Right hindlimb (tissue), 1 donor: Measurements from ENCODE around the gene WDR91.
A peak's percentile ranks its signal among the peaks of the same experiment; 100 is the strongest.

ENCODE experiments used
- DNase-seq: peaks from one replicate; pipeline ENCODE4 v3.0.0-alpha.2; 2018

Gene WDR91

DNA sequence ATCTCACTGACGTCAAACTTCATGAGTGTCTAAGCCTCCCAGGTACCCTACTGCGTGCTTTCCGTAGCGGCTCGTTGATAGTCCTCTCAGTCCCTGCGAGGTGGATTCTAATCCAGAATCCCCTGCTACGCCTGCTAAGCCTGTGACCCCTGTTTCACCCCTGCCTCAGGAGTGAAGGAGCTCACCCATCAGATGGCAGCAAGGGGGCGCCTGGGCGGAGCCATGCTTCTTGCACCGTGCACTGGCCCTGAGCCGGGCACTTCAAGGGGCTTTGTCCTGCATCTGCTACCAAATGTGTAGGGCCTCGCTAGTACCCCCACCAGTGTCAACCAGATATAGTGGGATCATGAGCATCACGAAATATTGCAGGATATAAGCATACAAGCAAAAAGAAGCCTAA lies 21.4 kb upstream of the WDR91 start:
- no peak for DNase-seq

DNA sequence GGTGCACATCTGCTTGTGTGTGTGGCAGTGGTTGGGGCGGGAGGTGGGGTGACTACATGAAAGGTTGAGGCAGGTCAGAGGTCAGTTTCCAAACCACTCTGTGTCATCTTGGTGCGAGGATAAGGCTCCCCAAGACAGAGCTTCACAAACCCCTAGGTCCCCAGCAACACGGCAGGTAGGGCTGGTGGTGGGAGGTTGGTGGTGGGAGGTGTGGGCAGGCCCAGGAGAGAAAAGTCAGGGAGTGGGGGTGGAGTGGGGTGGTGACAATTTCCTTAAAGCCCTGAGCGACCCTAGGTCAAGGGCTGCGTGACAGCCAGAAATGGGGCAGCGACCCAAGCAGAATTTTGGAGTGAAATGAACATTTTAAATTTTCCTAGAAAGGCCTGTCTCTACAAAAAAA lies 20.8 kb upstream of the WDR91 start:
- no peak for DNase-seq

DNA sequence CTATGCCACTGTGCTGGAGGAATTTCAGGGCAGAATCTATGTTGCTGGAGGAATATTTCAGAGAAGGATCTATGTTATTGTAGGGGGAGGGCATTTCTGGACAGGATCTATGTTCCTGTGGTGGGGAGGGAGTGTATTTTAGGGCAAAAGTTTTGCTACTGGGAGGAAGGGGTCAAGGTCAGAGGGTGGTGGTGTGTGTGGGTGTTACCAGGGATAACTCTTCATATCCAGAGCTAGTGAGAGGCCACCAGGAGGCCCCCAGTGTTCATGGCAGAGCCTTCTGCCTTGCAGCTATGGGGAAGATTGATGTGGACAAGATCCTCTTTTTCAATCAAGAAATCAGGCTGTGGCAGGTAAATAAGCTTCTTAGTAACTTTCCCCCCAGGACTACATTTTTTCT lies 20.4 kb upstream of the WDR91 start:
- DNase-seq = no peak

DNA sequence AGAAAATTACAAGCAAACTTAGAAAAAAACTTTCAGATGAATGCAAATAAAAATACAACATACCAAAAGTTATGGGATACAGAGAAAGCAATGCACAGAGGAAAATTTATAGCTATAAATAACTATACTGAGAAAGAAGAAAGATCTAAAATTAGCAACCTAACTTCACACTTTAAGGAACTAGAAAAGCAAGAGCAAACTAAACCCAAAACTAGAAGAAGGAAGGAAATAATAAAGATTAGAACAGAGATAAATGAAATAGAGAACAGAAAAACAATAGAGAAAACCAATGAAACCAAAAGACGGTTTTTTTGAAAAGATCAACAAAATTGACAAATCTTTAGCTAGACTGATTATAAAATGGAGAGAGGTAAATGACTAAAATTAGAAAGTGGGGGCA lies 12.7 kb upstream of the WDR91 start:
- DNase-seq = no peak

DNA sequence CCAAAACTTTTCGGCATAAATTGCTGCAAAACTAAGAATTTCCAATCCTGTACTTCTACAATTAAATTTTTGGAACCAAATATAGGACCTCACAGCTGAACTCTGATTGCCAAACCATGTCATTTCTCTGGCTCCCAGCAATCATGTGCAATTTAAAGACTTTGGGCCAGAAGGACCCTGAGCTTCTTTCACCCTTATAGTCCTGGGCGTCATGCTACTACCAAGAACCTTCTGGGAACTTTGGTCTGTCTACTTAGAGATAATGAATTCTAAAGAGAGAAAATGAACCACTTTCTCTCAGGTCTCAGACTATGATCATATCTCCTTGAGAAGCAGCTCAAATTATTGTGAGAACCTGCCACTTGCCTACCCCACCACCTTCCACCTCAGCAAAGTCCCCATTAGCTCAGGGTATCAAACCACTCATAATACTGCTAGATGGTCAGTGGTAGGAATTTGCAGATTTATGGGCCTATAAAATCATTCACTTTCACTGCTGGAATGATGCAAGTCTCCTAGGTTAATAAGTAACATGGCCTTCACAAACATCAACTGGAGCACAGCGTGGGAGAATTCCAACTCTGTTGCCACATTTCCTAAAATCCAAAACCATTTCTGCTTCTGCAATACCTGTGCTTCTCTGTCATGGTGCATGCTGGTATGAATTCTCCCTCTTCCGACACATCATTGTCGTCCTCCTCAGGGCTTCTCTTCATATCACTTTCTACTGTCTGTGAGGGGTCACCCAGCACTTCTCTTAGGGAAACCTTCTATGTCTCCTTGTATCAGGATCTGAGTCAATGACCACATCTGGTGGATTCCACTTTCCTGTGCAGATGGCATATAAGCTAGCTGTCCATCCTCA lies 6.6 kb upstream of the WDR91 start:
- DNase-seq = no peak

DNA sequence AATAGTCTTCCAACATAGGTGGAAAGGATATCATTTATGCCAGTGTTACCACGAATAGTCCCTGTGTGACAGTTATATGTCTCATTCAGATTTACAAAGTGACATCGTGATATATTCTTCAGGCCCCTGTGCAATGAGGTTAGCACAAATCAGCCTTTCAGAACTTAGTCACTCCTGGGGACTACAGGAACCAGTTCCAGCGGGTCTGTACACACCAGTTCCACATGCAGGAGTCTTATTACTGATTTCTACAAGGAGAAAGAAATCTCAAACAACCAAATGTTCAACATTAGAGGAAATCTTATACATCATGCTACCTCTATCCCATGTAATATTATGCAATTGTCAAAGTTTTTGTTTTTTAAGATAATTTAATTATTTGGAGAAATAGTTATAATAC lies 4.4 kb upstream of the WDR91 start:
- no peak for DNase-seq

DNA sequence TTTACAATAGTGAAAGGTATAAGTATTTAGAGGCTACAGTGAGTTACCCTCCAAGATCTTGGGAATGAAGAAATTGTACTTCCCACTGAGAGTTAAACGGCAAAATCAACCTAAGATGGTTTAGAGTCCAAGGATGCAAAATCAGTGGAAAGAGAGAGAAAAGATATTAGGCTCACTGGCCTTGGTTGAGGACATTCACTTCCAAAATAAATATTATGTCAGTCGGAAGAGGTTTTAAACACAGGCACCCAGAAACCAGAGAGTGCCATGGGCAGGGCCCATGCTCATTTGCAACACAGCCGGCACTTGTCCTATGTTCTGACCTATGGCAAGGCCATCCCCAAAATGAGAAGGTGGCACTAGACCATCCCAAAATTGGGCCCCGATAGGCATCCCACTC lies 3.9 kb upstream of the WDR91 start:
- DNase-seq = no peak

DNA sequence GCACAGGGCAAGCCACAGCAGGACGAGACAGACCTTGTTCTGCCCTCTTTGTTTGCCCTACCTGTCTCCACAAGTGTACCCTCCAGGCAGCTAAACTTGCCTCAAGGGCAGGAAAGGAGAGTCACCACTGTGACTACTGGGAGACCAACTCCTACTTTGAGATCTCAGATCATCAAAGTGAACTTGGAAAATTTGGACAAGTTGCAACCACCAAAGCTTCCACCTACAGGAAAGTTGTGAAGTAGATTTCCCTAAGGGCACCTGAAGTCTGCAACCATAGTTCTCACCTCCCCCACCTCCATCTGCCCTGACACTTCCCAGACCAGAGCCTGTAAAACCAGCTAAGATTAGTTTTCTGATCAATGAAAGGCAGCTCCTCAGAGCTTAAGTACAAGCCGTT lies 2.5 kb upstream of the WDR91 start:
- no peak for DNase-seq

DNA sequence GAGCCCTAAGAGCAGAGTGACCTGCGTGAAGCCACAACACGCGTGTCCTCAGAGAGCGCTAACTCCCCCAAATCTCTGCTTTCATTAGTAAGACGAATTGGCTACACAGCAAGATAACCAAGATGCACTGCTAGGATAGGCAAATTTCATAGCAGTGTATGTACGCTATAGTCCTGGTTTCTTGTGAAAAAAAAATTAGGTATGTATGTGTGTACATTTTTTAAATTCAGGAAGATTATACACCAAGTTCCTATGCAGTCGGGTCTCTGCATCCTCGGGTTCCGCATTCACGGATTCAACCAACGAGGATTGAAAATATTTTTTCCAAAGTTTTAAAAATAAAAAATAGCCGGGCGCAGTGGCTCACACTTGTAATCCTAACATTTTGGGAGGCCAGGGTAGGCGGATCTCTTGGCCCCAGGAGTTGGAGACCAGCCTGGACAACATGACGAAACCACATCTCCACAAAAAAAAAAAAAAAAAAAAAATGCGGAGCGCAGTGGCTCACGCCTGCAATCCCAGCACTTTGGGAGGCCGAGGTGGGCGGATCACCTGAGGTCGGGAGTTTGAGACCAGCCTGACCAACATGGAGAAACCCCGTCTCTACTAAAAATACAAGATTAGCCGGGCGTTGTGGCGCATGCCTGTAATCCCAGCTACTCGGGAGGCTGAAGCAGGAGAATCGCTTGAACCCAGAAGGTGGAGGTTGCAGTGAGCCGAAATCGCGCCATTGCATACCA lies 790 bp upstream of the WDR91 start:
- DNase-seq = peak; percentile 54

DNA sequence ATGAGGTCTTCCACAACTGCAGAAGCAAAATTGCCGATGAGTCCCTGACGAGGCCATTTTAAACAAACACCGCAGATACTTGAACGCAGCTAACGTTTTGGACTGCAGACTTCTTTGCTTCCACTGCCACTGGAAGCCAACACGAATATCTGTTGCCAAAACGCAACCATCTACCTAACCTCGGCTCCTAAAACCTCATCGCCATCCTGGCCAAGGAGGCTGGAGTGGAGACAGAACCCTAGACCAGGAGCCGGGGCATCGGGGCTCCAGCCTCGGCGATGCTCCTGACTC lies 493 bp downstream of the WDR91 start:
- no peak for DNase-seq

DNA sequence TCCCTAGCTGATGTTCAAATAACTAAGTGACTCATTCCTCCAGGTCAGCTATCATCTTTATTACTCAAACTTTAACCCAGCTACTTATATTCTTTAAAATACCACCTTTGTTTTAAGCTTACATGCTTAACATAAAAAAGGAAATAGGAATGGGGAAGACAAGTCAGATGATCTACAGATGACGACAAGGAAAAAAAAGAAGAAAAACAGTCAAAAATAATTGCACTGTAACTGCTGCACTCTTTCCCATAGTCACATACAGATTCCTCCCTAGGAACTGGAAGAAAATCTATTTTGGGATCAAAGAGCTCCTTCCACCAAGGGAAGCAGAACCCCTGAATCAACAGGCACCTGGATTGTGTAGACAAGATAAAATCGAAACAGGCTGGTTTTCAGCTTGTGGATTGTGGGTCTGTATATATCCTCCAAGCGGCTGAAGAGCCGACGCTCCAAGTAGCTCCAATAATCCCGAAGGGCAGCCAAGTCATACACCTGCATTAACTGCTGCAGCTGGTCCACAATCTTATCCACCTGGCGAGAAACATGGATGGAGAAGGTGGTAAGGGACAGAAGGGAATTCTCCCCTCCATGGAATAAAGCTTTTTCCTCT lies 2.0 kb downstream of the WDR91 start:
- DNase-seq = no peak

DNA sequence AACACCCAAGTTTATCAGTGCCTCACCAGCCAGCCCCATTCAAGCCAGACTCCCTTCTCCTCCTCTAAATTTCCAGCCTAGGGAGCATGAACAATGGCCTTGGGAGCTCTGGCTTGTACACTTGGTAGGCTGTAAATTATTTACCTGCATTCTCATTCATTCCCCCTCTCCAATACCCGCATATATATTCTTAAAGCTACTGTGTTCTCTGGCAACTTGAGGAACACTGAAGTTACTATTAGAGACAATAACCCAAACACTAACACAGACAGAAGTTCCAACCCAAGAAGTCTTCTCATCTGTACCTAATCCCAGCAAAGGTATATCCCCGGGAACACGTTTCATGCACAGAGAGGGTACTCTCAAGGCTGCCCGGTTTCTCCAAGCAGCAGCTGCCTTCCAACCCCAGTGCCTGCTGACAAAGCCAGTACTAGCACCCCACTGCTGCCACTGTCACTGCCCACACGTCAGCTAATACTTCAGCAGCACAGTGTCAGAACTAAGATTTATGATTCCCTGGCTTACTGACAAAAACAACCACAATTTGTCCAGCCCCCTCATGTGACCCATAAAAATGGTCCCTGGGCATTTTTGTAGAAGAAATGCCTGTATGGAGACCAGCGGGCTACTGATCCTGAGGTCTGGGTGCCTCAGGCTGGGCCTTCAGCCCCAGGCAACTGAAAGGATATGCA lies 3.1 kb downstream of the WDR91 start:
- DNase-seq = no peak

DNA sequence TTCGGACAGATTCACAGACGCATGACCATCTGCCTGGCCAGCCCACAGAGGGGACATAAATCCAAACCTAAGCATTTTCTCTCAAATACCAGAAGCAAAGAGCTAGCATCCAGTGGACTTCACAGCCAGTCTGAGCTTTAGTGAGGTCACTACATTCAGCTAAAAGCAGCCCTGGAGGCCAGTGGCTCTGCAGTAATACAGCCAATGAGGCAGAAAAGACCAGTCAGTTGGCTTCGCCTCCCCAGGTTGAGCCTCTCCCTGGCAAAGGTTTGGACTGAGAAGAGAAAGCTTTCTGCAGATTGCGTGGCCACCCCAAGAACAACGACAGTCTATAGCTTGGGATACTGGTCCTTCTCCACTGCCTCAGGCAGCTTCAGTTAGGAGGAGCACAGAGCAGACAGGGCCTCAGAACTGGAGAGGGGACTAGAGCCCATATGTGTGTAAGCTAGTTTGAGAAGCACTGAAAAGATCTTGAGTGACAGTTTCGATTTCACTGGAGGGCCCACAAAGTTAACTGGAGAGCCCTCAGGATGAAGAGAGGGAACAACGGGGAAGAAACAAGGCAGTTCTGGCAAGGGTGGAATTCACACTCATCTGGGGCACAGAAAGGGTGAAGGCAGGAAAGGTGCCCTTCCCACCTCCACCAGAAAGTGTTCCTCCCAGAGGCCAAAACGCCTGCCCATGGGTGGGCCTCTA lies 3.8 kb downstream of the WDR91 start:
- no peak for DNase-seq

DNA sequence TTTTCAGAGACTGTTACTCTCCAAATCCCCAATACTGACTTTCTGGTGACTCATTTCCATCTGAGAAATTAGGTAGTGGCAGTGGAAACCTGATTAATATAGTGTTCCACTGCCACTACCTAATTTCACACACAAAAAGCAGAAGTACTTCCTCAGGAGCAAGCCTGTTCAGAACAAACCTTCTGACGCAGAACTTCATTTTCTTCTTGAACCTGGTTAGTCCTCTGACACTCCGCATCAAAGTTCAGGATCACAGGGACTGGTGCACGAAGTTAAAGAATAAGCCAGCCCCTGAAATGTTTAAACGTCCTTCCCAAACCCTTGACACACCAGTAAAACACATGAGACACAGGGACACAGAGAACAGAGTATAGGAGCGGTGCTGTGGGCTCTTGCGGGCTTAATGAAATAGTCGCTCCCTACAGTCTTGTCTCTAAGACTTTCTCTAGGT lies 4.4 kb downstream of the WDR91 start:
- no peak for DNase-seq

DNA sequence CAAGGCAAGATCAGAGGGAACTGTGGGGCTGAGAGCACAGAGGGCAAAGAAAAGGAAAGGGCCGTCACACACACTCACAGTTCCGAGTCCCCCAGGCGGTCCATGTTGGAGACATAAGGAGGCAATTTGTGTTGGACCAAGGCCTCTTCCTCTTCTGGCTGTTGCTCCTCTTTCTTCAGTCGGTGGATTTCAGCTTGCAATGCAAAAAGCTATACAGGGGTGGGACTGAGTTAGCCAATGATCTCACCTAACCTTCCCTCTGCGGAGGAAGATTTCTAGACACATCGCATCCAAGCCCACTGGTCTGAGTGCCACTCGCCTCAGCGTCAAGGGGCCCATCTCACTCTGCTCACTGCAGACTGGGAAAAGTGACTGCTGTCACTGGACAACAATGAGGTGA lies 5.5 kb downstream of the WDR91 start:
- no peak for DNase-seq

DNA sequence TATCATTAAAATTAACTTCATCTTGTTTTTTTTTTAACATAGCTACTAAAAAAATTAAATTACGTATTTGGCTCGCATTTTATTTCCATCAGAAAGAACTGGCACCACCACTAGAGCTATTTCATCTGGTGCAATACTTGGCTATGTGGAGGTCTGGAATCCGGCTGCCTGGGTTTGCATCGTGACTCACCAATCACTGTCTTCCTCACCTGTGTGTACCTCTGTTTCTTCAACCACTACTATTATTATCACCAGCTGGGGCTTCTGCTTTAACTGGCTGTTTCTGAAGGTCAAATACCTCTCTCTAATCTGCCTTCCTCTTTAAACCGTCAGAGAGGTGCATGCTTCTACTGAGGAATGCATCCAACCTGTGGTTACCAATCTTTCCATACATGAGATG lies 6.5 kb downstream of the WDR91 start:
- no peak for DNase-seq

DNA sequence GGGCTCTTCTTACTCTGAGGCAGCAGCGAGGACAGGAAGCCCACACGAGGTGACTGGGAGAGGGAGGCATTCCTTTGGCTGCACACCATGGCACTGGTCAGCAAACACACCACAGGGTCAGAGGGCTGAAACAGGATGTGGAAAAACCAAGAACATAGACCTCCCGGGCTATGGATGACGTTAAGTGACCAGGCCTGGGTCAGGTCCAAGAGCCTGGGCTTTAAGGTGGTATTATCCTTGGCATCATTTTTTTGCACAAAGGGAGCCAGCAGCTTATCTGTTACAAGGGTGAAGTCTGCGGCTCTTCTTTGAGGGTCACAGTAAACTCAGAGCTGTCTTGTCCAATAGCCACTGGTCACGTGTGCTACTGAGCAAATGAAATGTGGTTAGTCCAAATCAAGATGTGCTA lies 7.0 kb downstream of the WDR91 start:
- DNase-seq = no peak

DNA sequence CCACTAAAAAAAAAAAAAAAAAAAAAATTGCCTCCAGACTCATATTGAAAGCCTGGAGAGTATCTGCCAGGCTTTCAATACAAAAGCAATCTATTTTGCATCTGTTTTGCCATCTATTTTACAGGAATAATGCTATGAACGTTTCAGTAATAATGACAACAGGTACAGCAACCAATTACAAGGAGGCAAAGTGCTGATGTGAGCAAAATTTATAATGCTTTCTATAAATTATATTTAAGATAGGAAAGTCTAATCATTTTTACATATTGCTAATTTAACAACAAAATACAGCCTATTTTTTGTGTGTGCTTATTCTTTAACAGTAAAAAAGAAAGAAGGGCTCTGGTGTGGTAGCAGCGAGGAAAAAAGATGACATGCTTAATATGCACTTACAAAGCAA lies 10.0 kb downstream of the WDR91 start:
- no peak for DNase-seq

DNA sequence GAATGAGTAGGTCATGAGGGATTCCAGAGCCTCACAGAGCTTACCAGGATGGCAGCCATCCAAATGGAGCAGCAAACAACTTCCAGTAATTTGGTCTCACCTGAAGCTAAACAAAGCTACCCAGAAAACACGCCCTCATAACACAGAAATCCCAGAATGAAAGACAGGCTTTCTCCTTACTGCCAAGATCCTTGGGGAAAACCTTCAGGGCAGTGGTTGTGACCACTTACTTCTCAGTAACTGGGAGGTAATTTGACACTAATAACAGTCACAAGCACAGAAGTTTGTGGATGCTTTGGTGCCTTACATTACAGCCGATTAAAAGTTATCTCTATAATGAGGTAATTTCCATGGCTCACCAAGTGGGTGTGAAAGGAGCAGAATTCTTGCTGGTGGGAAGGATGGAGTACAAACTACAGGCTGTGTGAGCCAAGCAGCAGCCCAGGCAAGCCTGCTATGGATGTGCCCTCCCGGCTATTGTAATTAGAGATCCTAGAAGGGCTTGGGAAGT lies 10.4 kb downstream of the WDR91 start:
- no peak for DNase-seq

DNA sequence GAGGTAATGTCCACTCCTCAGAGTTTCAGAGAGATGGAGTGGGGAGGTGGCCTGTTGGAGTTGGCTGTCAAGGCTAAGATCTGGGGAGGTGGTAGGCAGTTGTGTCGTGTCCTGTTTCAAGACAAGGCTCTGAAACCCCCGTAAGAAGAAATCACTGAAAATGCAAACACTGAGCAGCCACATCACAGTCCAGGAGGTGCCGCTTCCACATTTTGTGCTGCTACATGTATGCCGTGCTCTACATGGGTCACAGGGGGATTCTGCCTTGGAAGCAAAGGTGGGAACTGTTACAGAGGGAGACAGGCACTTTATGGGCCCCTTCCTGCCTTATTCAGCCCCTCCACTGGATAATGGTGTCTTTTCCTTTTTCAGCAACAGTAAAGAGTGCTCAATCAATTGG lies 11.9 kb downstream of the WDR91 start:
- no peak for DNase-seq

DNA sequence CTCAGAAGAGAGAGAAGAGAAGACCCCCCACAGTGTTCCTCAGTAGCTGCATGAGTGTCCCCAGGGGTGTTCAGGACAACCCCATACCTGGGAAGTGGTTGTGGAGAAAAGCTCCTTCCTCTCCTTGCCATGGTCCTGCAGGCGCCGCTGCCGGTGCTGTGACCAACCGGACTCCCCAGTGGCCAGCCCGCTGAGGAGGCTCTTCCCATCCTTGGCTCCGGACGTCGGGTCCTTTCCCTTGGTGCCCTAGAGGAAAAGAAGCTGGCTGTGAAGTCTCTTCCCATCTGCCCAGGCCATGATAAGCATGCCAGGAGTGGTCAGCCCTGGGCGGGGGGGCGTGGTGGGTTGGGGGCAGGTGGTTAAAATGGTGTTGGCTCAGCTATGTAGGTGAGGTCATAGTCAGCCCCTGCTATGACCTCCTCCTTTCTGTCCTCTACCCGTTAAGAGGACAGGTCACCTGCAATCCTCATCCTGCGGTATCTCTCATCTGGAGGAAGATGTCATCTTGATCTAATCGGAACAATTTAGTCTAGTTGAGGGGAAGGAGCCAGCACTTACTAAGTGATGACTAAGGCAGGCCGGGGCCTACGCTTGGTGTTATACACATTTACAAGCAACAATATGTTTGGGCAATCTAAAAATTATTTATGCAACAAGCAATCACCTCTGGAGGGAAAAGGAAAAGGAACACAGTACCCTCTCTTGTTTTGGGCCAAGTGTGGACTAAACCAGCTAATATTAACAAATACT lies 13.2 kb downstream of the WDR91 start:
- DNase-seq = no peak

DNA sequence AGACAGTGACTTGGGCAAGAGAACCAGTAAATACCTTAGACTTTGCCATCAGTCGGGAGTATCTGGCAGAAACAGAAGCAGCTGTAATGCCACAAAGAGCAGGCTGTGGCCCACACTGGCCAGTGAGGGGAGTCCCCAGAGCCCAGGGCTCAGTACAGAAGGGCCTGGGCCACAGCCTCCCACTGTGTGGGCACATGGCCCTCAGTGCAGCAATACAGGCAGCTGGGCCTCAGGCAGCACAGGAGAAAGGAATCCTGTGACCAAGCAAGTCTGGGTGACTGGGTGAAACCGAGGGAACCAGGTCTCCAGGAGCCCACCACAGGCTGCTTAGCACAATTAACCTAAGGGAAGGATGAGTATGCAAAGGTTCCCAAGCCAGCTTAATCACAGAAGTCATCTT lies 14.0 kb downstream of the WDR91 start:
- DNase-seq = no peak
